ENCODE data around the gene DOCK4.

The DOCK4 gene

GRCh38 chr7:111827863-111828504 lies 378.2 kb downstream of the DOCK4 start:
- WGBS (ENCODE audit: extremely low coverage, insufficient coverage, insufficient read length): no CpG with 5 or more reads among the region's 1 CpG
- Histone ChIP-seq H3K4me1 (ENCODE audit: control insufficient read depth in 1 of 2, insufficient read depth in 2 of 2, low read length in 2 of 2) (peaks cover 5 to 6% of the 10 kb centered on the region in 2 experiments), H2AK5ac (ENCODE audit: low read length) (no peak overlapping the region), H3K4me2 (ENCODE audit: low read length) (no peak overlapping the region), H4K8ac (ENCODE audit: low read depth, low read length) (no peak overlapping the region), H3K9ac (ENCODE audit: low read length) (no peak overlapping the region), H2BK5ac (ENCODE audit: low read depth, low read length, poor library complexity) (no peak overlapping the region), H3K79me2 (ENCODE audit: control insufficient read depth, insufficient read depth, low read length, poor library complexity) (peaks cover 2% of the 10 kb centered on the region), H3K9me3 (ENCODE audit: insufficient read depth, low read depth, low read length) (no peaks in the 10 kb centered on the region), H4K12ac (ENCODE audit: low read depth, low read length) (no peak overlapping the region), H2BK12ac (ENCODE audit: low read length) (no peak overlapping the region), H3K14ac (ENCODE audit: low read length) (no peak overlapping the region), H2AFZ (ENCODE audit: insufficient read depth, low read length, poor library complexity) (no peak overlapping the region), H3K79me1 (ENCODE audit: low read length) (peaks cover 4% of the 10 kb centered on the region), H3K27me3 (ENCODE audit: insufficient read depth, low read length) (no peaks in the 10 kb centered on the region), H3K4ac (ENCODE audit: low read depth, low read length) (no peak overlapping the region), H3K23ac (ENCODE audit: low read length) (no peak overlapping the region), H4K91ac (ENCODE audit: low read depth, low read length) (no peak overlapping the region), H3K27ac (ENCODE audit: low read depth, low read length) (no peak overlapping the region), H3K4me3 (ENCODE audit: low read depth, low read length) (no peak overlapping the region), H3K18ac (ENCODE audit: low read length) (no peak overlapping the region), H3K36me3 (ENCODE audit: control insufficient read depth in 1 of 2, insufficient read depth in 2 of 2, low read length in 2 of 2) (peaks cover 0 to 3% of the 10 kb centered on the region in 2 experiments), H2BK120ac (ENCODE audit: insufficient read depth, low read length, poor library complexity) (no peak overlapping the region)
- no peak for DNase-seq

GRCh38 chr7:111825046-111825445 lies 381.2 kb downstream of the DOCK4 start:
- Histone ChIP-seq H3K4me1 (ENCODE audit: control insufficient read depth in 1 of 2, insufficient read depth in 2 of 2, low read length in 2 of 2) (no peaks in the 10 kb centered on the region), H3K4ac (ENCODE audit: low read depth, low read length) (no peak overlapping the region), H3K9me3 (ENCODE audit: insufficient read depth, low read depth, low read length) (no peaks in the 10 kb centered on the region), H2AK5ac (ENCODE audit: low read length) (no peak overlapping the region), H4K91ac (ENCODE audit: low read depth, low read length) (no peak overlapping the region), H3K14ac (ENCODE audit: low read length) (no peak overlapping the region), H4K12ac (ENCODE audit: low read depth, low read length) (no peak overlapping the region), H2AFZ (ENCODE audit: insufficient read depth, low read length, poor library complexity) (no peak overlapping the region), H3K9ac (ENCODE audit: low read length) (no peak overlapping the region), H3K4me2 (ENCODE audit: low read length) (no peak overlapping the region), H3K79me1 (ENCODE audit: low read length) (no peaks in the 10 kb centered on the region), H3K79me2 (ENCODE audit: control insufficient read depth, insufficient read depth, low read length, poor library complexity) (no peaks in the 10 kb centered on the region), H2BK12ac (ENCODE audit: low read length) (no peak overlapping the region), H3K27ac (ENCODE audit: low read depth, low read length) (no peak overlapping the region), H3K27me3 (ENCODE audit: insufficient read depth, low read length) (no peaks in the 10 kb centered on the region), H4K8ac (ENCODE audit: low read depth, low read length) (no peak overlapping the region), H3K36me3 (ENCODE audit: control insufficient read depth in 1 of 2, insufficient read depth in 2 of 2, low read length in 2 of 2) (peaks cover 0 to 2% of the 10 kb centered on the region in 2 experiments), H3K18ac (ENCODE audit: low read length) (no peak overlapping the region), H3K4me3 (ENCODE audit: low read depth, low read length) (no peak overlapping the region), H3K23ac (ENCODE audit: low read length) (no peak overlapping the region), H2BK5ac (ENCODE audit: low read depth, low read length, poor library complexity) (no peak overlapping the region), H2BK120ac (ENCODE audit: insufficient read depth, low read length, poor library complexity) (no peak overlapping the region)
- DNase-seq: peak in 1 of 2 donors; percentile 48
- WGBS (ENCODE audit: extremely low coverage, insufficient coverage, insufficient read length): no CpG with 5 or more reads among the region's 2 CpGs

GRCh38 chr7:111823826-111824225 lies 382.4 kb downstream of the DOCK4 start:
- no peak overlapping the region for H3K4ac ChIP-seq (ENCODE audit: low read depth, low read length)
- no peak overlapping the region for H2AFZ ChIP-seq (ENCODE audit: insufficient read depth, low read length, poor library complexity)
- no peak for DNase-seq
- WGBS (ENCODE audit: extremely low coverage, insufficient coverage, insufficient read length): no CpG with 5 or more reads among the region's 4 CpGs
- no peak overlapping the region for H3K4me2 ChIP-seq (ENCODE audit: low read length)
- no peak overlapping the region for H2BK5ac ChIP-seq (ENCODE audit: low read depth, low read length, poor library complexity)
- no peak overlapping the region for H2AK5ac ChIP-seq (ENCODE audit: low read length)
- no peaks in the 10 kb centered on the region for H3K27me3 ChIP-seq (ENCODE audit: insufficient read depth, low read length)
- no peaks in the 10 kb centered on the region for H3K9me3 ChIP-seq (ENCODE audit: insufficient read depth, low read depth, low read length)
- no peak overlapping the region for H3K27ac ChIP-seq (ENCODE audit: low read depth, low read length)
- no peak overlapping the region for H2BK12ac ChIP-seq (ENCODE audit: low read length)
- H3K18ac ChIP-seq (ENCODE audit: low read length): no peak overlapping the region
- no peak overlapping the region for H4K91ac ChIP-seq (ENCODE audit: low read depth, low read length)
- no peaks in the 10 kb centered on the region for H3K4me1 ChIP-seq (ENCODE audit: control insufficient read depth in 1 of 2, insufficient read depth in 2 of 2, low read length in 2 of 2)
- no peak overlapping the region for H3K4me3 ChIP-seq (ENCODE audit: low read depth, low read length)
- no peaks in the 10 kb centered on the region for H3K79me2 ChIP-seq (ENCODE audit: control insufficient read depth, insufficient read depth, low read length, poor library complexity)
- no peak overlapping the region for H3K23ac ChIP-seq (ENCODE audit: low read length)
- H3K9ac ChIP-seq (ENCODE audit: low read length): no peak overlapping the region
- no peak overlapping the region for H3K14ac ChIP-seq (ENCODE audit: low read length)
- H3K36me3 ChIP-seq (ENCODE audit: control insufficient read depth in 1 of 2, insufficient read depth in 2 of 2, low read length in 2 of 2): peaks cover 0 to 2% of the 10 kb centered on the region in 2 experiments
- no peak overlapping the region for H2BK120ac ChIP-seq (ENCODE audit: insufficient read depth, low read length, poor library complexity)
- H4K8ac ChIP-seq (ENCODE audit: low read depth, low read length): no peak overlapping the region
- no peaks in the 10 kb centered on the region for H3K79me1 ChIP-seq (ENCODE audit: low read length)
- no peak overlapping the region for H4K12ac ChIP-seq (ENCODE audit: low read depth, low read length)

GRCh38 chr7:111821046-111821445 lies 385.2 kb downstream of the DOCK4 start:
- Histone ChIP-seq H4K91ac (ENCODE audit: low read depth, low read length) (no peak overlapping the region), H3K79me2 (ENCODE audit: control insufficient read depth, insufficient read depth, low read length, poor library complexity) (no peaks in the 10 kb centered on the region), H3K4ac (ENCODE audit: low read depth, low read length) (no peak overlapping the region), H2BK120ac (ENCODE audit: insufficient read depth, low read length, poor library complexity) (no peak overlapping the region), H3K23ac (ENCODE audit: low read length) (no peak overlapping the region), H3K36me3 (ENCODE audit: control insufficient read depth in 1 of 2, insufficient read depth in 2 of 2, low read length in 2 of 2) (peaks cover 0 to 2% of the 10 kb centered on the region in 2 experiments), H2AK5ac (ENCODE audit: low read length) (no peak overlapping the region), H3K14ac (ENCODE audit: low read length) (no peak overlapping the region), H3K4me3 (ENCODE audit: low read depth, low read length) (no peak overlapping the region), H2BK12ac (ENCODE audit: low read length) (no peak overlapping the region), H2BK5ac (ENCODE audit: low read depth, low read length, poor library complexity) (no peak overlapping the region), H3K27ac (ENCODE audit: low read depth, low read length) (no peak overlapping the region), H3K4me1 (ENCODE audit: control insufficient read depth in 1 of 2, insufficient read depth in 2 of 2, low read length in 2 of 2) (peaks cover 0 to 2% of the 10 kb centered on the region in 2 experiments), H3K9me3 (ENCODE audit: insufficient read depth, low read depth, low read length) (no peaks in the 10 kb centered on the region), H3K9ac (ENCODE audit: low read length) (no peak overlapping the region), H3K4me2 (ENCODE audit: low read length) (no peak overlapping the region), H3K18ac (ENCODE audit: low read length) (no peak overlapping the region), H4K8ac (ENCODE audit: low read depth, low read length) (no peak overlapping the region), H3K27me3 (ENCODE audit: insufficient read depth, low read length) (no peaks in the 10 kb centered on the region), H3K79me1 (ENCODE audit: low read length) (no peaks in the 10 kb centered on the region), H2AFZ (ENCODE audit: insufficient read depth, low read length, poor library complexity) (no peak overlapping the region), H4K12ac (ENCODE audit: low read depth, low read length) (no peak overlapping the region)
- DNase-seq: no peak
- no CpG with 5 or more reads among the region's 4 CpGs for WGBS (ENCODE audit: extremely low coverage, insufficient coverage, insufficient read length)

Measured in trophoblast cell (in vitro differentiated cells and primary cell).